ENCODE measurements around the gene PEF1.

Gene PEF1

GRCh38 chr1:31643976-31644559, 608 bp downstream of the PEF1 start:
- TF ChIP-seq, protein P1, sequence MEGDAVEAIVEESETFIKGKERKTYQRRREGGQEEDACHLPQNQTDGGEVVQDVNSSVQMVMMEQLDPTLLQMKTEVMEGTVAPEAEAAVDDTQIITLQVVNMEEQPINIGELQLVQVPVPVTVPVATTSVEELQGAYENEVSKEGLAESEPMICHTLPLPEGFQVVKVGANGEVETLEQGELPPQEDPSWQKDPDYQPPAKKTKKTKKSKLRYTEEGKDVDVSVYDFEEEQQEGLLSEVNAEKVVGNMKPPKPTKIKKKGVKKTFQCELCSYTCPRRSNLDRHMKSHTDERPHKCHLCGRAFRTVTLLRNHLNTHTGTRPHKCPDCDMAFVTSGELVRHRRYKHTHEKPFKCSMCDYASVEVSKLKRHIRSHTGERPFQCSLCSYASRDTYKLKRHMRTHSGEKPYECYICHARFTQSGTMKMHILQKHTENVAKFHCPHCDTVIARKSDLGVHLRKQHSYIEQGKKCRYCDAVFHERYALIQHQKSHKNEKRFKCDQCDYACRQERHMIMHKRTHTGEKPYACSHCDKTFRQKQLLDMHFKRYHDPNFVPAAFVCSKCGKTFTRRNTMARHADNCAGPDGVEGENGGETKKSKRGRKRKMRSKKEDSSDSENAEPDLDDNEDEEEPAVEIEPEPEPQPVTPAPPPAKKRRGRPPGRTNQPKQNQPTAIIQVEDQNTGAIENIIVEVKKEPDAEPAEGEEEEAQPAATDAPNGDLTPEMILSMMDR (IDR thresholded peaks at IDR 0.05): no peak
- no peak for TF ChIP-seq ZFX (IDR thresholded peaks at IDR 0.05; ENCODE audit: borderline replicate concordance)
- H3K27ac ChIP-seq: peak overlapping the region; percentile 89

DNA sequence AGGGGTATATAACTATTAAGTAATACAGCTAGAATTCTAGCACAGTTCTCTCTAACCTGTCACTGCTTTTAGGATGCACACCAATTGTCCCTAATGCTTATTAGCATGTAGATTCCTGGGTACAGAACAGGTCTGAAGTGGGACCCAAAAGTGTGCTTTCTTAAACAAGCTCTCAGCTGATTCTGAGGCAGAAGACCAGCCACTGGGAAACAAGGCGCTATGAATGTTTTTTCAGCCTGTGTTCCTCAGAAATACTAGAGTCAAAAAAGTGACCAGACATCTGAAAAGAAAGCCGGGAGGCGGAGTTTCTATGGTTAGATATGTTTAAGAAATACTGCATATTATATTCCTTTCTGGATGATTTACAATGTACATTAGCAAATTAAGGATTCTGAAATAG, 1.8 kb downstream of the PEF1 start:
- H3K27ac ChIP-seq: no peak overlapping the region
- TF ChIP-seq, protein P1 (IDR thresholded peaks at IDR 0.05): no peak
- no peak for TF ChIP-seq ZFX (IDR thresholded peaks at IDR 0.05; ENCODE audit: borderline replicate concordance)

DNA sequence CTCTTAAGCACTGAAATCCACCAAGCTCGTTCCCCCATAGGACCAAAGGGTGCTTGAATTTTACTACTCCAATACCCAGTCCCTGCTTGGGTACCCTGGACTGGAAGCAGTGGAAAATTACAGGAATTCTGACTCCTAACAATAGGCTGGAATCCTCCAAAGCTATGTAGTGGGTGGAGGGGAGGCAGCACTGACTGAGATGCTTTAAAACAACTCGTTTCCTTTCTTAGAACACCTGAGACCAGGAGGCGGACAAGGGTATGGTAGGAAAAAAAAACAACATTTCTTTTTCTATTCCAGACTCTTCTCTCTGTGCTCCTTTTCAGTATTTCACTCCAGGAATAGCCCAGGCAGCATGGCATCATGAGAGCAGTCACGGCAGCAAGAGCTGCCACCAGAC, 2.3 kb downstream of the PEF1 start:
- TF ChIP-seq, protein P1 (IDR thresholded peaks at IDR 0.05): no peak
- TF ChIP-seq ZFX (IDR thresholded peaks at IDR 0.05; ENCODE audit: borderline replicate concordance): no peak
- no peak overlapping the region for H3K27ac ChIP-seq

DNA sequence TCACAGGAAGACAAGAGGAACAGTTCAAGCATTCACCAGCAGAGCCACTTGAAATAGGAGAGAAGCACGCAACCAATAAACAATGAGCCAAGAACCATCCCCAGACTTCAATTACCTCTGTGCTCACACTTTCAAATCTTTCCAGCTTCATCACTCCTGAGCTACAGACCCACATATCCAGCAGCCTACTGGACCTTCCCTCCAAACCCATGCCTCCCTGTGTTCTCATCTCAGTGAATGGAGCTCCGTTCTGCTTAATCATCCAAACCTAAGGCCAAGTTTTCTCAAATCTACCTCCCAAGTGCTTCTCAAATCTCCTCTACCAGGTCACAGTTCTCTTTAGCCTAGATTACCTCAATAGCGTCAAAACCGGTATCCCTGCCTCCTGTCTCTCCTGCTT, 3.7 kb downstream of the PEF1 start:
- no peak for TF ChIP-seq ZFX (IDR thresholded peaks at IDR 0.05; ENCODE audit: borderline replicate concordance)
- TF ChIP-seq, protein P1 (IDR thresholded peaks at IDR 0.05): no peak
- no peak overlapping the region for H3K27ac ChIP-seq

GRCh38 chr1:31640179-31640578, 4.5 kb downstream of the PEF1 start:
- H3K27ac ChIP-seq: no peak overlapping the region
- TF ChIP-seq ZFX (IDR thresholded peaks at IDR 0.05; ENCODE audit: borderline replicate concordance): no peak
- TF ChIP-seq, protein P1 (IDR thresholded peaks at IDR 0.05): no peak

DNA sequence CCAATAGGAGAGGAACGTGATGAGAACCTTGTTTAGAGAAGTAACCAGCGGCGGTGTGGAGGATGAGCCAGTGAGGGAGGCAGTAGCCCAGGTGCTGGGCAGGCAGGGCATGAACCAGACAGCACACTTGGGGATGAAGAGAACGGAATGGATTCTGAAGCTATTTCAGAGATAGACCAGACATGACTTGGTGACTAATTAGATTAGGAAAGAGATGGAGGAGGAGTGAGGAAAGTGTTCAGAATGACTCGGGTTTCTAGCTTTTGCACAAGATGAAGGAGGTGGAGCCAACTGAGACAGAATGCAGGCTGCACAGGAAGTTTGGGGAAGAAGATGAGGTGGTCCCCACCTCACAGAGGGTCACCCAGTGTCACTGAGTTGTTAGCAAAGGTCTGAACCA, 5.1 kb downstream of the PEF1 start:
- no peak for TF ChIP-seq ZFX (IDR thresholded peaks at IDR 0.05; ENCODE audit: borderline replicate concordance)
- TF ChIP-seq, protein P1 (IDR thresholded peaks at IDR 0.05): no peak
- no peak overlapping the region for H3K27ac ChIP-seq

DNA sequence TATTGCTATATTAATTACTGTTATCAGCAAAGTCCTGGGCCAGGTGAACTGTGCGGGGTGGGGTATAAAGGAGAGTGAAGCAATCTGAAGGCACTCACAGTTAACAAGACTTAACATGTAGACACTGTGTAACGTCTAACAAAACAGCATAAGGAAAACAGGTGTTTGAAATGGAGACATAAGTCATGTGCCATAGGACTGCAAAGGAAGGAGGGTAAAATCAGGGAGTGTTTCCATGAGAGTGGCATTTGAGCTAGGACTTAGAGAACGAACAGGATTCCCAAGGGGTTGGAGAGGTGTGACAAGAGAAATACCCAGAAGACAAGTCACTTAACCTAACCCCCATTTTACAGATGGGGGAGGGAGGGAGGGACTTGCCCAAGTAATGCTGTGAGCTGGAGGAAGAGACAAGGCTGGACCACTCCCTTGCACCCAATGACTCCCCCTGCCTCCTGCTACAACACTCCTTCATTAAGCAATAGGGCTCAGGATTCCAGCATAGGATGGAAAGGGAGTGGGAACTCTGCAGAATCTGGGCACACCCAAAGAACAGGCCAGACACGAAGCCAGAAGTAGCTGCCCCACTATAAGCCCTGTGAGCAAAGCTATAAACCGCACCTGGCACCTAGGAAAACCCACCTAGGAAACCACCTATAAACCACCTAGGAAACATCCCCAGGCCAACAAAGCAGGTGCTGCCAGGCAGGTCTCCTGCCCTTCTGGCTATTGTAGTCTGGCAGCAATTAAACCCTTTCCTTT, 6.6 kb downstream of the PEF1 start:
- no peak overlapping the region for H3K27ac ChIP-seq
- TF ChIP-seq, protein P1 (IDR thresholded peaks at IDR 0.05): no peak
- no peak for TF ChIP-seq ZFX (IDR thresholded peaks at IDR 0.05; ENCODE audit: borderline replicate concordance)

All from 22Rv1 (cell line).